GM18519 (cell line): ENCODE data around the gene ENPP5.

Experiments
- ATAC-seq: cut with Tn5 transposase; IDR thresholded peaks from one replicate; pipeline ENCODE4 v1.9.1; 2021; ENCODE audit warnings: mild to moderate bottlenecking, moderate library complexity; ENCODE audit not compliant: unreplicated experiment, low FRiP score

ENPP5 gene

GRCh38 chr6:46113370-46113769, 57.4 kb downstream of the ENPP5 start:
- ATAC-seq, result no peak
